CD4-positive, alpha-beta T cell treated with Interleukin-4 for 1 hour (primary cell): ENCODE results near the gene MGAT5B.
"Not testable (repeated sequence)": the region's sequence is repeated elsewhere in the genome, so short reads cannot be mapped to it uniquely, and the experiment has no call there.

Experiments used
- DNase-seq, 2 donors: peaks; one replicate each; pipeline ENCODE4 v3.0.0-alpha.2; 2020 to 2022

Gene MGAT5B

DNA sequence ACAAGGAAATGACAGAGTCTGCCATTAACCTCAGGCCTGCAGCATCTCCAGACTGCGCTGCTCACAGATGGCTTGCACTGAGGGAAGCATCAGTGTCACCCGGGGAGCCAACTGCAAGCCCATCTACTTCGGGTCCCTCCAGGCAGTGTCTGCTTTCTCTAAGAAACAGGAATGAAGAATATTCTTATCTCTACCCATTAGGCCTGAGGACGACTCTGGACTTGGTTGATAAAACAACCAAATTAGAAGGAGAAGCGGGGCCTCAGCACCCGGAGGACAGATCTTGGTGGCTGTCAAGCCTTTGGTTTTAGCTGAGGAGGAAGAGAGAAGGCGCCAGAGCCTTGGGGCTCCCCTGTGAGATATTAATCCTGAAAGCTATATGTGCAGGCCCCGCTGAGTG, 19.5 kb upstream of the MGAT5B start:
- no peak for DNase-seq

DNA sequence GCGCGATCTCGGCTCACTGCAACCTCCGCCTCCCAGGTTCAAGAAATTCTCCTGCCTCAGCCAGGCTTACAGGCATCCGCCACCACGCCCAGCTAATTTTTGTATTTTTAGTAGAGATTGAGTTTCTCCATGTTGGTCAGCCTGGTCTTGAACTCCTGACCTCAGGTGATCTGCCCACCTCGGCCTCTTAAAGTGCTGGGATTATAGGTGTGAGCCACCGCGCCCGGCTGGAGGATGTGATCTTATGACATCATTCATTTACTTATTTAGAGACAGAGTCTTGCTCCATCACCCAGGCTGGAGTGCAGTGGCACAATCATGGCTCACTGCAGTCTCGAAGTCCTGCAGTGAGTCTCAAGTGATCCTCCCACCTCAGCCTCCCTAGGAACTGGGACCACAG, 19.0 kb upstream of the MGAT5B start:
- not testable (repeated sequence) for DNase-seq

DNA sequence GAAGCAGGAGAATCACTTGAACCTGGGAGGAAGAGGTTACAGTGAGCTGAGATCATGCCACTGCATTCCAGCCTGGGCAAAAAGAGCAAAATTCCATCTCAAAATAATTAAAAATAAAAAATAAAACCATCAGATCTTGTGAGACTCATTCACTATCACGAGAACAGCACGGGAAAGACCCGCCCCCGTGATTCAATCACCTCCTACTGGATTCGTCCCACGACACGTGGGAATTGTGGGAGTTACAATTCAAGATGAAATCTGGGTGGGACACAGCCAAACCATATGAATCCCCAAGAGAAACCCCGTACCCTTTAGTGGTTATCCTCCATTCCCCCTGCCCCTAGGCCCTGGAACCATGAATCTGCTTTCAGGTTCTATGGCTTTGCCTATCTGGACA, 15.4 kb upstream of the MGAT5B start:
- DNase-seq = no peak

DNA sequence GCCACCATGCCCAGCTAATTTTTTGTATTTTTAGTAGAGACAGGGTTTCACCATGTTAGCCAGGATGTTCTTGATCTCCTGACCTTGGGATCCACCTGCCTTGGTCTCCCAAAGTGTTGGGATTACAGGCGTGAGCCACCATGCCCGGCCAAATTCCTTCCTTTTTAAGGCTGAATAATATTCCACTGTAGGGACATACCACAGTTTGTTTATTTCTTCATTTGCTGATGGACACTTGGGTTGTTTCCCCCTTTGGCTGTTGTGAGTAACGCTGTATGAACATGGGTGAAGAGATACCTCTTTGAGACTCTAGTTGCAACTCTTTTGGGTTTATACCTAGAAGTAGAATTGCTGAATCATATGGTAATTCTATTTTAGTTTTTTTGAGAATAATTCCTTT, 13.1 kb upstream of the MGAT5B start:
- no peak for DNase-seq

DNA sequence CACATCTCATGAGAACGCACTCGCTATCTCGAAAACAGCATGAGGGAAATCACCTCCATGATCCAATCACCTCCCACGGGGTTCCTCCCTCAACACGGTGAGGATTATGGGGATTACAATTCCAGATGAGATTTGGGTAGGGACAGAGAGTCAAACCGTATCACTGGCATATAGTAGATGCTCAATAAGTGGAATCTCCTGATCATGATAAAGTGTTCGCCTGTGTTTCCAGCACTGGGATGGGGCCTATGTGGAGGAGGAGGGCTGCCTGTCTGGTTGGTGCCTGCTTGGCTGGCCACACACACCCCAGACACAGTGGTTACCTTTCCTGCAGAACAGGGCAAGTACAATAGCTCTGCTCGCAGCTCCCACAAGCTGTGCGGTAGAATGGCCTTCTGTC, 6.1 kb upstream of the MGAT5B start:
- no peak for DNase-seq

DNA sequence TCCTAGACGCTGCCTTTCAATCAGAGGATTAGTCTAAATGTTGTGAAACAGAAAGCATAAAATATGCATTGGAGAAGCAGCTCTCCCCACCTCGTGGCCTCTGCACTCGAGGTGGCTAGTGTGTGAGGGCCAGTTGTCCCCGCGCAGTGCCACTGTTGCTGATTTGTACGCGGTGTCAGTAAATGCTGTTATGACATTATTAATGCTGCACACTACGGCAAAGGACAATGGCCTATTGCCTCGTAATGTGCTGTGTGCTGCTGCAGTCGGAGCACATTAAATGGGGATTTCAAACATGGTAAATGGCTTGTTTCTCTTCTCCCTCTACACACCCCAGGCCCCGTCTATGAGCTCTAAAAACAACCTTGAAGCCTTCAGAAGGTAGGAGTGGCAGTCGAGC, 5.7 kb upstream of the MGAT5B start:
- no peak for DNase-seq

DNA sequence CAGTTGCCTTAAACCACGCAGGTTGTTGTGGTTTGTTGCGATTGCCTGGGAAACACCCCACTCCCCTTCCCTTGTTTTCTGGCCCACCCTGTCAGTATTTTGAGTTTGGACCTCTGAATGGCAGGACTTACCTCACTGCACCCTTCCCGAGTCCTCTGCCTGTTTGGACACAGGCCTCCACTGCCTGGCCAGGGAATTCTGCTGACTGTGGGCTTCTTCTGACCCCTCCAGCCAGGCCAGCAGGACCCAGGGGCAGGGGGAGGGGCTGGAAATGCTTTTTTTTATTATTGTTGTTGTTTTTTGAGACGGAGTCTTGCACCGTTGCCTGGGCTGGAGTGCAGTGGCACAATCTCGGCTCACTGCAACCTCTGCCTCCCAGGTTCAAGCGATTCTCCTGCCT, 4.2 kb upstream of the MGAT5B start:
- DNase-seq = no peak

DNA sequence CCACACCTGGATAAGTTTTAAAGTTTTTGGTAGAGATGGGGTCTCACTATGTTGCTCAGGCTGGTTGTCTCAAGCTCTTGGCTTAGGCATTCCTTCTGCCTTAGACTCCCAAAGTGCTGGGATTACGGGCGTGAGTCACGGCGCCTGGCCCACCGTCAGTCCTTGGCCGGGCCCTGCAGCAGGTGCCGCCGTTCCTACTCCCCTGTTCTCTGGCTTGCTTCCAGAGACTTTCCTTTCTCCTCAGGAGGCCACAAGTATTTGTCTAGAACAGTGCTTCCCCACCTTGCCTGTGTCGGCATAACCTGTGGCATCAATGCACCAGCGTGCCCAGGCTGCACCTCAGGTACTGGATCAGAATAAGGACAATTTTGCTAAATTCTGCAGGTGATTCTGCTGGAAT, 3.0 kb upstream of the MGAT5B start:
- no peak for DNase-seq

DNA sequence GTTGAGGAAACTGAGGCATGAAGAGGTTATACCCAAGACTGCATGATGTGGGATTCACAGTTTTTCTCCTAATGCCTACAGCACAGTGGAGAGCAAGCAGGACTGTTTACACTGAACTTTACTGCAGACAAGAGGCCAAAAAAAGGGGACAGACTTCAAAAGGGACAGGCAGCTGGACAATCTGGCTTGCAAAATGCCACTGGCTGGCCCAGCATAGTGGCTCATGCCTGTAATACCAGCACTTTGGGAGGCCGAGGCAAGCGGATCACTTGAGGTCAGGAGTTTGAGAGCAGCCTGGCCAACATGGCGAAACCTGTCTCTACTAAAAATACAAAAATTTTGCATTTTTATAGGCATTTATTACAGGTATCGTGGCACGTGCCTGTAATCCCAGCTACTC, 2.0 kb upstream of the MGAT5B start:
- no peak for DNase-seq

DNA sequence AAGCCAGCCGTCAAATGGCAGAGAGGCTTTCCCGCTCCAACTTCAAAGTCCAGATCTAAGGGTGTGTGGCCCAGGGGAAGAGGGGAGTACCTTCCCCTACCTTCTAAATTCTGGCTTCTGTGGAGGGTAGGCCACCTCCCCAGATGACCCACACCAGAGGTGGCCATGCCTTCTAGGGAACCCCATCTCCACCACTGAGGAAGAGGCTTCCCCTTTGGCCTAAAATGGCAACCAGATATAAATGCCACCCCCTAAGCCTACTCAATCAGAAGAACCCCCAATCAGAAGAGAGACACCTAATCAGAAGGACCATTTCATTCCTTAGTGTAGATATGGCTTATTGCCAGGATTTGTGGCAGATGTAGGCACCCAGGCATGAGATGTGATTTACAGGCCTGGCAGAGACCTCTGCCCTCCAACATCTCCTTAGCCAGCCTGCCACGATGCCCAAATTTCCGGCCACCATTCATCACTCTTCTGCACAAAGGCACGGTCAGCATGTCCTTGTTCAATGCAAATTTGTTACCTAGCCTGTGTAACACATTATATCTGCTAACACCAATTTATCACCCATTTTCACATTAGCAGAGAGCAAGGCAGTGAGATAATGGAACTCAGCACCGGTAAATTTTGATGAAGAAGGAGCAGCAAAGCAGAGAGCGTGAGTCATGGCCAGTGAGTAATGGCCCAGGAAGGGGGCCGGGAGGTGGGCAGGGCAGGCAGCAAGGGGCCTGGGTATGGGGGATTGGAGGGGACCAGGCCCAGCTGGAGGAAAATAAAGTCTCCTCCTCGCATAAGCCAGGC, 1.2 kb upstream of the MGAT5B start:
- no peak for DNase-seq

DNA sequence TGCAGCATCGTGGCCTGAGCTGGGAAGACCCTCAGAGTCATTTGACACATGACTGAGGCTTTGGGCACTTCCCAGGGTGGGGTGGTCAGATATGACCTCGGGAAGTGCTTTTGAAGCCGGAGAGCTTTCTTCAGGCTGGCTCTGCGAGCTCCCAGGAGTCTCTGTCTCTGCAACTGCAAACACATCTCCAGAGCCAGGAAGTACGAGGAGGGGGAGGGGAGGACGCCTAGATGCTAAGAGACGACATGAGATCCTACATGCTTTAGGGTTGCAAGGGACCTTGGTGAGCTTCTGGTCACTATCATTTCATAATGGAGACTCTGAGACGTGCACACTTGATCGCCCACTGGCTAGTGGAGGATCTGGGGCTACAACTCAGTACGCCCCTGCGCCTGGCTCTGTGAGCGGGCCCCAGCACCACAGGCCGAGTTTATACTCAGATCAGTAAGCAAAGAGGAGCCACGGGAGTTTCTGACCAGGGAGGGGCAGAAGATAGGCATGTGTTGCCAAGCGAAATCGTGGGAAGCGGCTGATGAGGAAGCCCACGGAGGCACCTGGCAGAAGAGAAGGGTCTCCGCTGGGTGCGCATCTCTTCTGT, 527 bp upstream of the MGAT5B start:
- DNase-seq = no peak

DNA sequence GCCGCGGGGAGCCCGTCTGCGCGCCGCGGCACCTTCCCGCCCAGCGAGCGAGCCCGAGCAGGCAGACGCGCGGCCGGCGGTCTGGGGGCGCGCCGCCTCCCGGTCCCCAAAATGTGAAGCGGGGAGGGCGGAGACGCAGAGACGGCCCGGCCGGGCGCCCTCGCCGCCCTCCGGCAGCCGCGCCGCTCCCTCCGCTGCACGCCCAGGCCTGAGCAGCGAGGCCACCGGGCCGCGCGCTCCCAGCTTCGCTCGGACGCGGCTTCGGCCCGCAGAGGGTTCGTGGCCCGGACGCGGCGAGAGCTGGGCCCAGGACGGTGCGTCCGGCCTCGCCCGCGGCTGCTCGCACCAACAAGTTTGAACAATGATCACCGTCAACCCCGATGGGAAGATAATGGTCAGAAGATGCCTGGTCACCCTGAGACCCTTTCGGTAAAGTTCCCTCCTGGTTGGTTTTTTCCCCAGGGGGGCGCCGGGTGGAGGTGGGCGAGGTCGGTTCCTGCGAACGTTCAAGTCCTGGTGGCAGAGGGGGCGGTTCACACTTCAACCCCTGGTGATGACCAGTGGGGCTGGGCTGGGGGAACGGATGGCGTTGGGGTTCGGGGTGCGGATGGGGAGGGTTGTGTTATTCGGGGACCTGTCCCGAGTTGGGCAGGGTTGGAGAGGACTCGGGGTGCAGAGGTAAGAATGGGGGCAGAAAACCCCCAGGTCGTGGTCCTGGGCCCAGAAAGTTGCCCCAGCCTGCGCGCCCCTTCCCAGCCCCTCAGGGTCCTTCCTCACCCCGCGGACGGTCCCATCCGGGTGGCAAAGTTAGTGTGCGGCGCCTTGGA, 678 bp downstream of the MGAT5B start:
- DNase-seq = no peak

DNA sequence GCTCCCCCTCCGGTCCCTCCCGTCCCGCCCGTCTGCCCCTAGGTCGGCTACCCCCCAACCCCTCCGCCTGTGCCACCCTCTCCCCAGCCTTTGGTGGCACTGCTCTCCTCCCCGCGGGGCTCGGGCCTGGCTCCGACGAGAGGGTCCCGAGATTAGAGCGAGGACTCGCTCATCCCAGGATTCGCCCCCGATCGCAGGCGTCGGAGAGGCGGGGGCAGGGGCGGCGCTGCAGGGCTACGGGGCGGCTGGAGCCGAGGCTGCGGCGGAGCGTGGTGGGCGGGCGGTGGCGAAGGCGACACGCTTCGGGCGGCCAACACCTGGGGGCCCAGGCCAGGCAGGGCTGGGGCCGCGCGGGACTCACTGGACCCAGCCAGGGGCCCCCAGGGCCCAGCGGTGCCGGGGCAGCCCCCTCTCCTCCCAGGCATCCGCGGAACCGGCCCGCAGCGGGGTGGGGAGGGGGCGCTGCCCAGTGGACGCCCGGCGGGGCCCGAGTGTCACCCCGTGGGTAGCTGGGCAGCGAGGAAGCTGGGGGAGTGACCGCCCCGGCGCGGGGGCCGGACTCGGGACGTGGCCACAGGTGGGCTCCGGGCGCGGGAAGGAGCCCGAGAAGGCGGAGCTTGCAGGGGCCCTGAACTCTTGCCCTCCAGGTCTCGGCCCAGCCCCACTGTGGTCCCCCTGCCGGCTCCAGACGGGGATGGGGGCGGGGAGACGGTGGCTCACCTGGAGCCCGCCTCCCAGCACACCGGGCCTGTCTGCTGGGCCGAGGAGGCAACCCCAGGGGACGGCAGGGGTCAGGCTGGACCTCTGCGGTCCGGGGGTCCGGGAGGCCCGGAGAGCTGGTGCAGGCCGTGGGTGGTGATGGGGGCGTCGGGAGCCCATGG, 1.5 kb downstream of the MGAT5B start:
- no peak for DNase-seq

DNA sequence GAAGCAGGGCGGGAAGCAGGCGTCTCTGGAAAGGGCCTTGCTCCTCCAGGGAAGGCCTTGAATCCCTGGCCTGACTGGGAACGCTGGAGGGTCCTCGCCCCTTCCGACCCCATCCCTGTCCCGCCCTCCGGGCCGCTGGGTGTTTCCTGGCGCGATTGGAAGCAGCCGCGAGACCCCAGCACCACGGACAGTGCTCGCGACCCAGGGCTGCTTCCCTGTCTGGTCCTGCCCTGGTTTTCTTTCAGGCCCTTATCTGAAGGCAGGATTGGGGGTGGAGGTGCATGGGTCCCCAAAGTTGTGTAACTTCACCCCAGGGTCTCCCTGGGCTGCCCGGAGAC, 2.1 kb downstream of the MGAT5B start:
- no peak for DNase-seq

DNA sequence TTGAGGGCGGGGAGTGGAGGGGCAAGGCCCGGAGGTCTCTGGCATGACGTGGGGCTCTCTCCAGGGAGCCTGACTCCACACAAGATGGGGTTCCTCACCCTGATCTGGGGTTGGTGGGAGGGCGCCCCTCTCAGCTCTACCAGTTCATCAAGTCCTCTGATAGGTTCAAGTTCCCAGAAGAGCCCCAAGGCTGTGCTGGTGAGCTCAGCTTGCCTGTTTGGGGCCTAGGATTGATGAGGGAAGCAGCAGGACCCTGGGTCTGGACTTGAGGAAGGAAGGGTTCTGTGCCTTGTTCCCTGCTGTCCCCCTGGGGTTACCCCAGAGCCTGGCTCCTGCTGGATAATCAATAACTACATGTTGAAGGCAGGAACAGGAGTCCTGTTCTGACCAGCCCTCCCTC, 3.5 kb downstream of the MGAT5B start:
- no peak for DNase-seq

DNA sequence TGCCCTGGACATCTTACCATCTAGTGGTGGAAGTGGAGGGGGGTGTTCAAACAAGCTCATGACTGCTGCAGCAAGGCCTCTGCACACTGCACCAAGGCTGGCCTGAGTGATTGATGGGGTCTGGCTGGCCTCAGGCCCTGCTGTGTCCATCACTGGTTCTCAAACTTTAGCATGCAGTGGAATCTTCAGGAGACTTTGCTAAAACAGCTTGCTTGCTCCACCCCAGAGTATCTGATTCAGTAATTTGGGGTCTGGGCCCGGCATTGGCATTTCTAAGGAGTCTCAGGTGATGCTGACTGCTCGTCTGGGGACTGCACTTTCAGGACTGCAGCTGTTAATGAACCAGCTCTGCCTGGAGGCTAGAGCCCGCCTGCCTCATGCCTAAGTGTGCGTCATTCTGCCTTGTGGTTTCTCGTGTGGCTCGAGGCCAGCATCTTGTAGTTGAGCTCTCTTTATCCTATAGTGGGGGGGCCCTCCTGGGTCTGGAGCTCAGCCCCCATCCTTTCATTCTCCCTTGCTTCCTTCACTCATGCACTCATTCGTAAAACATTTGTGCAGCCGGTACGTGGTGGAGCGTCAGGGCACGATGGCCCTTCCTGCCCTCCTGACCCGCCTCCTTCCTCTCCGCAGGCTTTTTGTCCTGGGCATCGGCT, 4.1 kb downstream of the MGAT5B start:
- no peak for DNase-seq

DNA sequence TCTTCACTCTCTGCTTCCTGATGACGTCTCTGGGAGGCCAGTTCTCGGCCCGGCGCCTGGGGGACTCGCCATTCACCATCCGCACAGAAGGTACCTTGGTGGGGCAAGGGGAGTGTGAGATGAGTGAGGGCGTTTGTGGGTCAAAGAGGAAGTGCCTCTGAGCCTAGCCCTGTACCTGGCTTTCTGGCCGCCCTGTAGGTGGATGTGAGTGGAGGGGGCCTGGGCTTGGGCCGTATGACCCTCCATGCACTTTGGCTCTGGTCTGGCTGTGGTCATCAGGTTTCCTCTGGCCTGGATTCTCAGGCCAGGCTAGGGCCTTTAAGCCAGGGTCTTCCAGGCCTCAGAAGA, 4.6 kb downstream of the MGAT5B start:
- no peak for DNase-seq

DNA sequence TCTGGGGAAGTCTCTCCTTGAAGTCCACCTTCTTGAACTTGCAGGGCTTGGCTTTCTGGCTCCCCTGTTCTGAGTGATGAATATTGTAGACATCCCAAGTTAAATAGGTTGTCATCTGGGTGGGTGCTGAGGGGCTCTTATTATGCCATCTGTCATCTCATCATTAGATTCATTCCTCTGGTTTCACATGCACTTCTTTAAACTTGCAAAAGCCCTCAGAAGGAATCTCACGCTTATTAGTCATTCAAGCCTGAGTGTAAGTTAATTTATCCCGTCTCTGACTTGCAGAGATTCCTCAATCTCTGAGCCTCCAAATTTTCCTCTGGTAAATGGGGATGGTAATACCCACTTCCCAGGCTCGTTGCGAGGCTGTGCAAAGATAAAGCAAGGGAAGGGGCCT, 5.7 kb downstream of the MGAT5B start:
- DNase-seq = no peak

DNA sequence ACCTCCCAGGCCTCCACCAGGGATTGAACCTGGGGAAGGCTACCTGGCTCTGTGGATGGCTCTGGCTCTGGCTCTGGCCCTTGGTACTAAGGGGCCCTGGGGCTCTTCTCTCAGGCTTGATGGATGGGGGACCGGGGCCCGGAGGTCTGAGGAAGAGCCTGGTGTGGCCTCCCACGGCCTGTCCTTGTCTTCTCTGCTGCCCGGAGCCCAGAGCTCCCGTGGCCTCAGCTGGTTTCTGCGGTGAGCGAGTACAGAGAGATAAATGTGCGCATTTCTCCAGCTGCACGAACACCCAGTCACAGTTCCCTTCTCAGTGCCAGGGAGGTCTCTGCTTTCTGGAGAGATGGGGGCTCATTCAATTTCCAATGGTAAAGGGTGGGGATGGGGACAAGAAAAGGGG, 9.2 kb downstream of the MGAT5B start:
- no peak for DNase-seq

DNA sequence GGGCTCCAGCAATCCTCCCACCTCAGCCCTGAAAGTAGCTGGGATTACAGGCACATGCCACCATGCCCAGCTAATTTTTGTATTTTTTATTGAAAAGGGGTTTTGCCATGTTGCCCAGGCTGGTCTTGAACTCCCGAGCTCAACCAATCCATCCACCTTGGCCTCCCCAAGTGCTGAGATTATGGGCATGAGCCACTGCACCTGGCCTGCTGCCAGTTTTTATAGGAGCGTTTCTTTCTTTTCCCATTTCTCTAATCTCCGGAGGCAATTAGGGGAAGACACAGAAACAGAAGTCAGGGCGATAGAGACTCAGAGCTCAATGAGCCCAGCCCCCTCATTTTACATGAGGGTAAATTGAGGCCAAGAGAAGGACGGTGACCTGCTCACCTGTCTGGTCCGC, 10.4 kb downstream of the MGAT5B start:
- DNase-seq = no peak

DNA sequence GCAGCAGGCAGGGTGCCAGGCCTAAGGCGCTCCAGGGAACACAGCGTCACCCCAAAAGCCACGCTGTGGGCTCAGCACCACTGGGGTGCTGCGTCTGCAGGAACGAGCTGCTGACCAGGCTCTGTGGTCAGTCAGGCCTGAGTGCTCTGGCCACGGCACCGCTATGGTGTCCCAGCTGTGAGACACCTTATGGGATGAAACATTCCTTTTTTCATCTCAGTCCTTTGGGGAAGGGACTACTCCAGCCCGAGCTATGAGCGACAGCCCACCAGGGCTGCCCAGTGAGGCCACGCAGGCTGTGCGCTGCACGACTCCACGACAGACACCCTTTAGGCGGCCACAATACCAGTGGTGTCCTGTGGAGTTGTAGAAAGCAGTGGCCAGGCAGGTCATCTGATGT, 11.1 kb downstream of the MGAT5B start:
- no peak for DNase-seq

DNA sequence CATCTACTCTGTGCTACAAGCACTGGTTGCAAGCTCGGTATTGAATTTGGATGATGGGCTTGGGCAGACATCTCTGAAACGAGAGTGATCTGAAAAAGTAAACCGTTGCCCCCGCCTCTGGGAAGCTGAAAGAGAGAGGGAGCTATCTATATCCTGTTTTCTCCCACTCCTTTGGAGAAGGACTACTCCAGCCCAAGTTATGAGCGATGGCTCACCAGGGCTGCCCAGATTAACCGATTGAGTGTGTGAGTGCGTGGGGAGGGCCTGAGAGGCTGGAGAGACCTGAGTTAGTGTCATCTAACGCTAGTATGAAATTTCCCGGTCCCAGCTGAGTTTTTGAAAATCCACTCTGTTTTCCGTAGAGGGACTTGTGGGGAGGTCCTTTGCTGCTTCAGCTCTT, 11.5 kb downstream of the MGAT5B start:
- no peak for DNase-seq

DNA sequence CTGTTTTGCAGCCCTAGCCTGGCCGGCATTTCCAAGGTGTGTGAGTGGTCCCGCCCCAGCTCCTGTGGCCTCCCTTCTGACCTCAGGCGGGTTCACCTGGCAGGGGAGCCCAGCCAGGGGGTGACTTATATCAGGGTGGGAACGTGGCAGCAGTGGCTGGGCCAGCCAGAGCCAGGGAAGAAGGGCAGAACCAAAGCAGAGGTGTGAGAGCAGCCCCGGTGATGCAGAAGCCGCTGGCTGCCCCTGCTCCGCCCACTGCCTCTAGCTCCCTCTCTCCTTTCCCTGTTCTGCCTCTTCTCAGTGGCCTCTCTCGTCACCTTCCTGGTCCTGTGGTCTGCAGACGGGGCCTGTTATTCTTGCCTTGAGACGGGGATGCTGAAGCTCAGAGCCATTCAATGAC, 12.1 kb downstream of the MGAT5B start:
- no peak for DNase-seq
